GM18520 (cell line): ENCODE data around the gene TMEM187.

Experiments used
- ATAC-seq: cut with Tn5 transposase; IDR thresholded peaks from one replicate; pipeline ENCODE4 v1.9.1; 2021; ENCODE audit not compliant: unreplicated experiment

TMEM187 gene

GRCh38 chrX:154018518-154019060 lies 46.0 kb downstream of the TMEM187 start:
- ATAC-seq: no peak

- no peak for ATAC-seq
Measured at GRCh38 chrX:154019061-154019621, 46.6 kb downstream of the TMEM187 start.

GRCh38 chrX:154019633-154020528 lies 47.3 kb downstream of the TMEM187 start, which contains the start of gene IRAK1:
Gene IRAK1 (minus strand): TSS chrX:154019902. CDS start chrX:154019812, 90 bp downstream.
- ATAC-seq: peak; percentile 62

GRCh38 chrX:154020536-154021115 lies 48.1 kb downstream of the TMEM187 start:
- no peak for ATAC-seq

- ATAC-seq: no peak
Measured at GRCh38 chrX:154021131-154021611, 48.6 kb downstream of the TMEM187 start.

GRCh38 chrX:154022108-154022507 lies 49.6 kb downstream of the TMEM187 start:
- ATAC-seq: no peak

- ATAC-seq: no peak
Measured at GRCh38 chrX:154023276-154024000, 50.9 kb downstream of the TMEM187 start.

GRCh38 chrX:154024271-154024670 lies 51.7 kb downstream of the TMEM187 start:
- ATAC-seq: no peak

- no peak for ATAC-seq
Measured at GRCh38 chrX:154025230-154025629, 52.7 kb downstream of the TMEM187 start.

- ATAC-seq: no peak
Measured at GRCh38 chrX:154026136-154027021, 53.8 kb downstream of the TMEM187 start.

- ATAC-seq: no peak
Measured at GRCh38 chrX:154027022-154027402, 54.5 kb downstream of the TMEM187 start.

- ATAC-seq: no peak
Measured at GRCh38 chrX:154027986-154028385, 55.4 kb downstream of the TMEM187 start.

- ATAC-seq: no peak
Measured at GRCh38 chrX:154028502-154029184, 56.1 kb downstream of the TMEM187 start.

- no peak for ATAC-seq
Measured at GRCh38 chrX:154029439-154029838, 56.9 kb downstream of the TMEM187 start.

GRCh38 chrX:154030266-154030665 lies 57.7 kb downstream of the TMEM187 start:
- ATAC-seq: no peak

- no peak for ATAC-seq
Measured at GRCh38 chrX:154030715-154031305, 58.3 kb downstream of the TMEM187 start.

- no peak for ATAC-seq
Measured at GRCh38 chrX:154032160-154032559, 59.6 kb downstream of the TMEM187 start.

GRCh38 chrX:154032653-154033052 lies 60.1 kb downstream of the TMEM187 start:
- no peak for ATAC-seq
